Kasumi-1 (cell line): ENCODE results near the gene OLFM3.
A peak's percentile ranks its signal among the peaks of the same experiment; 100 is the strongest.

ENCODE experiments used
- DNase-seq, 2 experiments: peaks; one replicate each; lab custom pipeline; 2025; lab: John Stamatoyannopoulos, UW

The OLFM3 gene

GRCh38 chr1:101996825-101997465, at the start of gene OLFM3:
Gene OLFM3 (minus strand): TSS chr1:101996926.
- peak; percentile 67 to 69 for DNase-seq

GRCh38 chr1:102045752-102046151, 49.0 kb upstream of the OLFM3 start:
- no peak for DNase-seq

- no peak for DNase-seq
Measured at GRCh38 chr1:102032534-102032933, 35.8 kb upstream of the OLFM3 start.

GRCh38 chr1:102019530-102019929, 22.8 kb upstream of the OLFM3 start:
- DNase-seq = no peak

GRCh38 chr1:102015728-102016127, 19.0 kb upstream of the OLFM3 start:
- no peak for DNase-seq

GRCh38 chr1:102002057-102002456, 5.3 kb upstream of the OLFM3 start:
- no peak for DNase-seq

- no peak for DNase-seq
Measured at GRCh38 chr1:101995984-101996745, 561 bp downstream of the OLFM3 start.

GRCh38 chr1:101993710-101994109, 3.0 kb downstream of the OLFM3 start:
- peak; percentile 18 to 46 for DNase-seq

GRCh38 chr1:101992821-101993575, 3.7 kb downstream of the OLFM3 start:
- no peak for DNase-seq

- no peak for DNase-seq
Measured at GRCh38 chr1:101980974-101981373, 15.8 kb downstream of the OLFM3 start.

GRCh38 chr1:101977266-101977665, 19.5 kb downstream of the OLFM3 start:
- DNase-seq = no peak

- no peak for DNase-seq
Measured at GRCh38 chr1:101976161-101976560, 20.6 kb downstream of the OLFM3 start.

- DNase-seq = no peak
Measured at GRCh38 chr1:101975371-101975770, 21.4 kb downstream of the OLFM3 start.

GRCh38 chr1:101974599-101975274, 22.0 kb downstream of the OLFM3 start:
- no peak for DNase-seq

- peak in 1 of 2 experiments; percentile 16 for DNase-seq
Measured at GRCh38 chr1:101971304-101971703, 25.4 kb downstream of the OLFM3 start.

GRCh38 chr1:101967871-101968270, 28.9 kb downstream of the OLFM3 start:
- DNase-seq = peak; percentile 15 to 20

GRCh38 chr1:101965341-101965740, 31.4 kb downstream of the OLFM3 start:
- no peak for DNase-seq

GRCh38 chr1:101964708-101965107, 32.0 kb downstream of the OLFM3 start:
- peak in 1 of 2 experiments; percentile 16 for DNase-seq

- DNase-seq = no peak
Measured at GRCh38 chr1:101960142-101960541, 36.6 kb downstream of the OLFM3 start.

GRCh38 chr1:101959456-101959855, 37.3 kb downstream of the OLFM3 start:
- DNase-seq = no peak

- no peak for DNase-seq
Measured at GRCh38 chr1:101957771-101958170, 39.0 kb downstream of the OLFM3 start.

GRCh38 chr1:101953623-101954022, 43.1 kb downstream of the OLFM3 start:
- DNase-seq = no peak
